ENCODE results near the gene FGF14.

DNA sequence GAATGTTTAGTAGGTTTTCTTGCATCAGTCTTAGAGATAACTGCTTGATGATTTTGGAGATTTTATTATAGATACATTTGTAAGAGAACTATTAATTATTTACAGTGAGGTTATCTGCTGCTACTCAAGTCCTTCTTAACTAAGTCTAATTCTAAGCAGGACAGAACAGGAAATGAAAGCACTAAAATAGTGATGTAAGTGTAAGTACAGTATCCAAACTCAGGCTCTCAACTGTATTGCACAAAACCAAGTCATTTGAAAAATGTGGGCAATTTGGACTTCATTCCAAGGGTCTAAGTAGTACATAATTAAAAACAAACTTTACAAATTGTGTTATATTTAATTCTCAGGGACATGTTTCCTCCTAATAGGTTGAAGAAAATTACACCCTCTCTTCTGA lies 532.3 kb downstream of the FGF14 start:
- no peak for TF ChIP-seq CHD2 (IDR thresholded peaks at IDR 0.05; ENCODE audit: low read length, partially characterized antibody)
- TF ChIP-seq, protein P1, sequence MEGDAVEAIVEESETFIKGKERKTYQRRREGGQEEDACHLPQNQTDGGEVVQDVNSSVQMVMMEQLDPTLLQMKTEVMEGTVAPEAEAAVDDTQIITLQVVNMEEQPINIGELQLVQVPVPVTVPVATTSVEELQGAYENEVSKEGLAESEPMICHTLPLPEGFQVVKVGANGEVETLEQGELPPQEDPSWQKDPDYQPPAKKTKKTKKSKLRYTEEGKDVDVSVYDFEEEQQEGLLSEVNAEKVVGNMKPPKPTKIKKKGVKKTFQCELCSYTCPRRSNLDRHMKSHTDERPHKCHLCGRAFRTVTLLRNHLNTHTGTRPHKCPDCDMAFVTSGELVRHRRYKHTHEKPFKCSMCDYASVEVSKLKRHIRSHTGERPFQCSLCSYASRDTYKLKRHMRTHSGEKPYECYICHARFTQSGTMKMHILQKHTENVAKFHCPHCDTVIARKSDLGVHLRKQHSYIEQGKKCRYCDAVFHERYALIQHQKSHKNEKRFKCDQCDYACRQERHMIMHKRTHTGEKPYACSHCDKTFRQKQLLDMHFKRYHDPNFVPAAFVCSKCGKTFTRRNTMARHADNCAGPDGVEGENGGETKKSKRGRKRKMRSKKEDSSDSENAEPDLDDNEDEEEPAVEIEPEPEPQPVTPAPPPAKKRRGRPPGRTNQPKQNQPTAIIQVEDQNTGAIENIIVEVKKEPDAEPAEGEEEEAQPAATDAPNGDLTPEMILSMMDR (IDR thresholded peaks at IDR 0.05) = no peak

Data from SK-N-SH (cell line).